IPS-18a (cell line): ENCODE measurements around the gene MAP6.

ENCODE experiments used
- H3K27ac ChIP-seq: one replicate; pipeline ENCODE4 v1.5.1; 2013; ENCODE audit warnings: low read length
- H3K27me3 ChIP-seq: one replicate; pipeline ENCODE4 v1.6.1; 2013; ENCODE audit warnings: mild to moderate bottlenecking, low read length; ENCODE audit not compliant: control insufficient read depth, insufficient read depth
- H3K36me3 ChIP-seq: one replicate; pipeline ENCODE4 v1.6.1; 2013; ENCODE audit warnings: low read depth, low read length; ENCODE audit not compliant: control insufficient read depth
- H3K4me1 ChIP-seq: one replicate; pipeline ENCODE4 v1.6.1; 2013; ENCODE audit warnings: low read depth, low read length; ENCODE audit not compliant: control insufficient read depth
- H3K4me3 ChIP-seq: one replicate; pipeline ENCODE4 v1.5.1; 2013; ENCODE audit warnings: low read length
- H3K9ac ChIP-seq: one replicate; pipeline ENCODE4 v1.6.1; 2013; ENCODE audit warnings: mild to moderate bottlenecking, low read length, moderate library complexity
- H3K9me3 ChIP-seq: one replicate; pipeline ENCODE4 v1.6.1; 2013; ENCODE audit warnings: low read depth, low read length; ENCODE audit not compliant: control insufficient read depth

Gene MAP6

GRCh38 chr11:75598264-75598663 lies 70.6 kb downstream of the MAP6 start:
- Histone ChIP-seq H3K9me3 (no peaks in the 10 kb centered on the region), H3K9ac (no peak overlapping the region), H3K36me3 (no peaks in the 10 kb centered on the region), H3K27ac (no peak overlapping the region), H3K27me3 (no peaks in the 10 kb centered on the region), H3K4me3 (no peak overlapping the region), H3K4me1 (no peaks in the 10 kb centered on the region)

- Histone ChIP-seq H3K9me3 (no peaks in the 10 kb centered on the region), H3K9ac (no peak overlapping the region), H3K4me3 (no peak overlapping the region), H3K4me1 (no peaks in the 10 kb centered on the region), H3K27ac (no peak overlapping the region), H3K27me3 (no peaks in the 10 kb centered on the region), H3K36me3 (no peaks in the 10 kb centered on the region)
Measured at GRCh38 chr11:75597636-75598035, 71.2 kb downstream of the MAP6 start.

- no peaks in the 10 kb centered on the region for H3K27me3 ChIP-seq
- H3K4me1 ChIP-seq, result no peaks in the 10 kb centered on the region
Measured at GRCh38 chr11:75596914-75597313, 71.9 kb downstream of the MAP6 start.

DNA sequence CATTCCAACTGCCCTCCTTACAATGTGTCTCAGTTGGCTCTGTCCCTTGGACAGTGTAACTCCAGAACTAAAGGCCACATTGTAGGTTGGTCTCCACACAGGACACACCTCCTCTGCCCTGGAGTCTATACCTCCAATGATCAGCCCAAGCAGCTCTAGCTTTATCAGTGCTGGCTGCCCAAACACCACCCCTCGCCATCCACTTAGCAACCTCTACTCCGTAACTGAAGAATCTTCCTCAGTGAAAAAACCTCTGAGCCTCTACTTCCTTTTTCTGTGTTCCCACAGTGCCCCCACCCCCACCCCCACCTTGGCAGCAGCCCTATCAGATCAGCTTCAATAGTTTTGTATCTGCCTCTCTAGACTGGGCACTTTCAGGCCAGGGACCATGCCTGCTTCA lies 73.4 kb downstream of the MAP6 start:
- Histone ChIP-seq H3K9me3 (no peaks in the 10 kb centered on the region), H3K27ac (no peak overlapping the region), H3K36me3 (no peaks in the 10 kb centered on the region), H3K4me3 (no peak overlapping the region), H3K4me1 (no peaks in the 10 kb centered on the region), H3K27me3 (no peaks in the 10 kb centered on the region), H3K9ac (no peak overlapping the region)

More at GRCh38 chr11:75596914-75597313, 71.9 kb downstream of the MAP6 start:
- no peak overlapping the region for H3K9ac ChIP-seq
- H3K4me3 ChIP-seq, result no peak overlapping the region
- H3K36me3 ChIP-seq, result no peaks in the 10 kb centered on the region
- no peak overlapping the region for H3K27ac ChIP-seq
- H3K9me3 ChIP-seq, result no peaks in the 10 kb centered on the region

GRCh38 chr11:75594211-75594610 lies 74.6 kb downstream of the MAP6 start:
- H3K4me3 ChIP-seq, result no peak overlapping the region
- no peaks in the 10 kb centered on the region for H3K27me3 ChIP-seq
- H3K9ac ChIP-seq, result no peak overlapping the region
- H3K9me3 ChIP-seq, result no peaks in the 10 kb centered on the region
- no peak overlapping the region for H3K27ac ChIP-seq
- H3K4me1 ChIP-seq, result no peaks in the 10 kb centered on the region
- no peaks in the 10 kb centered on the region for H3K36me3 ChIP-seq

- no peaks in the 10 kb centered on the region for H3K27me3 ChIP-seq
- no peaks in the 10 kb centered on the region for H3K9me3 ChIP-seq
- no peak overlapping the region for H3K4me3 ChIP-seq
- no peaks in the 10 kb centered on the region for H3K36me3 ChIP-seq
- H3K9ac ChIP-seq, result no peak overlapping the region
- no peaks in the 10 kb centered on the region for H3K4me1 ChIP-seq
- H3K27ac ChIP-seq, result no peak overlapping the region
Measured at GRCh38 chr11:75593286-75593915, 75.4 kb downstream of the MAP6 start.

- Histone ChIP-seq H3K9ac (no peak overlapping the region), H3K36me3 (no peaks in the 10 kb centered on the region), H3K9me3 (no peaks in the 10 kb centered on the region), H3K27me3 (no peaks in the 10 kb centered on the region), H3K4me3 (no peak overlapping the region), H3K27ac (no peak overlapping the region), H3K4me1 (no peaks in the 10 kb centered on the region)
Measured at GRCh38 chr11:75592715-75593114, 76.1 kb downstream of the MAP6 start.

DNA sequence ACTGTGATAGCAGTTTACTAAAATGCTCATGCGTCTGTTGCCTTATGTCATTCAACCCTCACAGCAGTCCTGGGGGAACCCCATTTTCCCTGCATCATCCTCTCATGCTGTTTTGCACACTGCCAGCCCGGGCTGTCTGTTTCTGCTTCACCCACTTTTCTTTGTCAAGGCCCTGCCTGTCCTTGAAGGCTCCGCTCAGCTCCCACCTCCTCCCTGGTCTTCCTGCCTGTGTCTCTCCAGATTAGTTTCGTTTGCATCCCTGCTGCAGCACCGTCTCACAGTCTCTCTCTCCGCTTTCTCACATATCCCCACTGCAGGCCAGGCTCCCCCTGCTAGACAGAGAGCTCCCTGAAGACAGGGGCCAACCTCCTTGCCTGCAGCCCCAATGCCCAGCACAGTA lies 76.9 kb downstream of the MAP6 start:
- Histone ChIP-seq H3K4me1 (no peaks in the 10 kb centered on the region), H3K9ac (no peak overlapping the region), H3K9me3 (no peaks in the 10 kb centered on the region)

GRCh38 chr11:75591371-75591770 lies 77.5 kb downstream of the MAP6 start:
- H3K9me3 ChIP-seq, result no peaks in the 10 kb centered on the region
- H3K27me3 ChIP-seq, result no peaks in the 10 kb centered on the region
- no peak overlapping the region for H3K4me3 ChIP-seq
- no peak overlapping the region for H3K27ac ChIP-seq
- H3K4me1 ChIP-seq, result no peaks in the 10 kb centered on the region
- no peak overlapping the region for H3K9ac ChIP-seq
- no peaks in the 10 kb centered on the region for H3K36me3 ChIP-seq

More for the DNA sequence above, 76.9 kb downstream of the MAP6 start:
- Histone ChIP-seq H3K27ac (no peak overlapping the region), H3K36me3 (no peaks in the 10 kb centered on the region), H3K4me3 (no peak overlapping the region), H3K27me3 (no peaks in the 10 kb centered on the region)

- Histone ChIP-seq H3K4me3 (no peak overlapping the region), H3K9ac (no peak overlapping the region), H3K36me3 (no peaks in the 10 kb centered on the region), H3K27me3 (no peaks in the 10 kb centered on the region), H3K27ac (no peak overlapping the region), H3K9me3 (no peaks in the 10 kb centered on the region), H3K4me1 (no peaks in the 10 kb centered on the region)
Measured at GRCh38 chr11:75589933-75590332, 78.9 kb downstream of the MAP6 start.

DNA sequence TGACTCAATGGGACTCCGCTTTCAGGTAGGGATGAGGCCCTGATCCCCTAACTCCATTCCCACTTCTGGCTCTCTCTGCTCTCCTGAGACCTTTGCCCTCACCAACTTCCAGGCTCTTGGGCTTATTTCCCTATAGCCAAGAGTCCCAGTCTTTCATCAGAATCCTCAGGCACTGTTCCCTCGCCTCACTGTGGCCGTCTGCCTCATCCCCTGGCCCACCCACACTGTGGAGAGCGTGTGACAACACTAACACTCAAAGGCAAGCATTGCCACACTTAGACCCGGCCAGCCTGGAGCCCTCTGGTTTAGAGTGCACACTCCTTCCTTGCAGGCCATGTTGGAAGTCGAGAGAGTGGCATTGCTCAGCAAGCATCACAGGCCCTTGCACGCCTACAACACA lies 79.8 kb downstream of the MAP6 start:
- no peak overlapping the region for H3K9ac ChIP-seq
- H3K27me3 ChIP-seq, result no peaks in the 10 kb centered on the region
- H3K9me3 ChIP-seq, result no peaks in the 10 kb centered on the region
- no peak overlapping the region for H3K4me3 ChIP-seq
- no peaks in the 10 kb centered on the region for H3K36me3 ChIP-seq
- H3K27ac ChIP-seq, result no peak overlapping the region
- H3K4me1 ChIP-seq, result peaks cover 4% of the 10 kb centered on the region

- no peaks in the 10 kb centered on the region for H3K9me3 ChIP-seq
- no peak overlapping the region for H3K9ac ChIP-seq
- peaks cover 6% of the 10 kb centered on the region for H3K4me1 ChIP-seq
- no peak overlapping the region for H3K4me3 ChIP-seq
- no peaks in the 10 kb centered on the region for H3K27me3 ChIP-seq
- no peak overlapping the region for H3K27ac ChIP-seq
- no peaks in the 10 kb centered on the region for H3K36me3 ChIP-seq
Measured at GRCh38 chr11:75588051-75588481, 80.8 kb downstream of the MAP6 start.
